Stimulated activated CD4-positive, alpha-beta T cell treated with anti-CD3 and anti-CD28 coated beads, Interleukin-1b, Interleukin-23, amount 100 ng/mL, for 4 hours (primary cell): Measurements from ENCODE around the gene PHF14.
"Not testable (repeated sequence)": the region's sequence is repeated elsewhere in the genome, so short reads cannot be mapped to it uniquely, and the experiment has no call there.

Source experiments
- DNase-seq, 2 donors: peaks; one replicate each; pipeline ENCODE4 v3.0.0-alpha.2; 2020; ENCODE audit warnings: low read depth in 2 of 2

Gene PHF14, protein sequence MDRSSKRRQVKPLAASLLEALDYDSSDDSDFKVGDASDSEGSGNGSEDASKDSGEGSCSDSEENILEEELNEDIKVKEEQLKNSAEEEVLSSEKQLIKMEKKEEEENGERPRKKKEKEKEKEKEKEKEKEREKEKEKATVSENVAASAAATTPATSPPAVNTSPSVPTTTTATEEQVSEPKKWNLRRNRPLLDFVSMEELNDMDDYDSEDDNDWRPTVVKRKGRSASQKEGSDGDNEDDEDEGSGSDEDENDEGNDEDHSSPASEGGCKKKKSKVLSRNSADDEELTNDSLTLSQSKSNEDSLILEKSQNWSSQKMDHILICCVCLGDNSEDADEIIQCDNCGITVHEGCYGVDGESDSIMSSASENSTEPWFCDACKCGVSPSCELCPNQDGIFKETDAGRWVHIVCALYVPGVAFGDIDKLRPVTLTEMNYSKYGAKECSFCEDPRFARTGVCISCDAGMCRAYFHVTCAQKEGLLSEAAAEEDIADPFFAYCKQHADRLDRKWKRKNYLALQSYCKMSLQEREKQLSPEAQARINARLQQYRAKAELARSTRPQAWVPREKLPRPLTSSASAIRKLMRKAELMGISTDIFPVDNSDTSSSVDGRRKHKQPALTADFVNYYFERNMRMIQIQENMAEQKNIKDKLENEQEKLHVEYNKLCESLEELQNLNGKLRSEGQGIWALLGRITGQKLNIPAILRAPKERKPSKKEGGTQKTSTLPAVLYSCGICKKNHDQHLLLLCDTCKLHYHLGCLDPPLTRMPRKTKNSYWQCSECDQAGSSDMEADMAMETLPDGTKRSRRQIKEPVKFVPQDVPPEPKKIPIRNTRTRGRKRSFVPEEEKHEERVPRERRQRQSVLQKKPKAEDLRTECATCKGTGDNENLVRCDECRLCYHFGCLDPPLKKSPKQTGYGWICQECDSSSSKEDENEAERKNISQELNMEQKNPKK

GRCh38 chr7:10973061-10973941 is at the start of gene PHF14:
Gene PHF14, plus strand, starts transcription at chr7:10973872. Its CDS starts 452 bp downstream, at chr7:10974324.
- DNase-seq = peak; percentile 90 to 94

- no peak for DNase-seq
Measured at GRCh38 chr7:10924370-10924769, 49.3 kb upstream of the PHF14 start.

DNA sequence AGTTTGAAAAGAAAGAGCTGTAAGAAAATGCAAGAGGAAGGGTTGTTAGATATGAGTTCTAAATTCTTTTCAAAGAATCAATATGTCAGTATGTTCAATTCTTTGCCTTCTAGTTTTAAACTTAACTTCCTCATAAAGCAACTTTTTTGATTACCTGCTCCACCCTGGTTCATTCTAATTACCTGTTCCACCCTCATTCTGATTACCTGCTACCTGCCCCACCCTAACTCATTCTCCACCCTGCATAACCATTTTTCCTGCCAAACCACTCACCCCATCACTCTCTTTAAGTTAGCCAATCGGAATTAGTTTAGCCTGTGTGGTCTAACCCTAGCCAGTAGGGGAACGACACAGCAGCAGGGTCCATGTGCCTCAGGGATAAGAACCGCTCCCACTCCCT is 45.5 kb upstream of the PHF14 start:
- not testable (repeated sequence) for DNase-seq

- no peak for DNase-seq
Measured at GRCh38 chr7:10930551-10930950, 43.1 kb upstream of the PHF14 start.

DNA sequence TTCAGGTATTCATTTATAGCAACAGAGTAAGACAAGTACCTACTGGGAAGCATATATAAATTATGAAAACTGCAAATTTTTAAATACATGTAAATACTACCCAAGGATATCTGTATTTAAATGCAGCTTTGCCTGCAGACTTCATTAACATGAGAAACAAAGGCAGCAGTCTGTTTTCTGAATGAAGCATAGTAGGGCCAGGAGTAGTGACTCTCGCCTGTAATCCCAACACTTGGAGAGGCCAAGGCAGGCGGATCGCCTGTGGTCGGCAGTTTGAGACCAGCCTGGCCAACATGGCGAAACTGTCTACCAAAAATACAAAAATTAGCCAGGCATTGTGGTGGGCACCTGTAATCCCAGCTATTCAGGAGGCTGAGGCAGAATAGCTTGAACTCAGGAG is 42.5 kb upstream of the PHF14 start:
- no peak for DNase-seq

DNA sequence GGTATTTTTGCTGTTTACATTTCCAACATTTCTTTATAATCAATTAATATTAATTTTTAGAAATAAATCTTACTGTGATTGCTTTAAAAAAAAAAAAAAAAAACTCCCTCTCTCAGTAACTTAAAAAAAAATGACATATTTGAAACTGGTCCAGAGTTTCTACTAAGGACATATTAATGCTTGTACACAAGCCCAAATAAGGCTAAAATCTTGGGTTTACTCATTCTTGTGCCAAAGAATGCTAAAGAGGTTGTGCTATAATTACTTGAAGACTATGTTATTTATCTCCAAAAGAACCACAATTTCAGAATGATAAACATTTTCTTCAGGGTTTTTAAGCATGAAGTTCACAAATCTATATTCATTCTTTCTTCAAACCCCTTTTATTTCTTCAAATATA is 39.4 kb upstream of the PHF14 start:
- DNase-seq = no peak

GRCh38 chr7:10939237-10939910 is 34.3 kb upstream of the PHF14 start:
- no peak for DNase-seq

- peak; percentile 80 to 85 for DNase-seq
Measured at GRCh38 chr7:10939911-10940703, 33.6 kb upstream of the PHF14 start.

DNA sequence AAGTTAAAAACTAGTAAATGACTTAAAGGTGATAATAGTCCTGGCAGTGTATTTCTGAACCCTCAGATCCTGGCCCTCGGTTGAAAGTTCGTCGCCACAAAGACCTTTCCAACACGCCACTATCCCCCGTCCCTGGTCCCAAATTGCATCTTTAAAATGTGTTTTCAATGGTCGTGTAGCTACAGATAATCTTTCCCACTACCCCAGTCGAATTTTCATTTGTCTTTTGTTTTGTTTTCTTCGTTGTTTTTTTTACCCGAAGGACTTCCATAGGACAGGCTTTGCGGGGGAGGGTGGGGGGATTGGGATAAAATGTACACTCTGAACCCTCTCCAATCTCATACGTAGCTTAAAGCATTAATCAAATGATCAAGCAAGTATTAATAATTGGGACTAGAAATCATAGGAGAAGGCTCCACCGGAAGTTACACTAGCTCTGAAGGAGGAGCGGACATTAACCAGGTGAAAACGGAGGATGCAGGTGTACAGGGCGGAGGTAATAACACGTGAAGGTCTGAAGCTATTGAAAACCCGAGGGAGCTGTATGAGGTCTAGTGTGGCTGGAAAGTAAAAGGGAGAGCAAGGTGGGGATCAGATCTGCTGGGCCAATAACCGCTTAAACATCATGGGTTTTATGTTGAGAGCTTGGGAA is 32.8 kb upstream of the PHF14 start:
- DNase-seq = peak; percentile 1 to 3

DNA sequence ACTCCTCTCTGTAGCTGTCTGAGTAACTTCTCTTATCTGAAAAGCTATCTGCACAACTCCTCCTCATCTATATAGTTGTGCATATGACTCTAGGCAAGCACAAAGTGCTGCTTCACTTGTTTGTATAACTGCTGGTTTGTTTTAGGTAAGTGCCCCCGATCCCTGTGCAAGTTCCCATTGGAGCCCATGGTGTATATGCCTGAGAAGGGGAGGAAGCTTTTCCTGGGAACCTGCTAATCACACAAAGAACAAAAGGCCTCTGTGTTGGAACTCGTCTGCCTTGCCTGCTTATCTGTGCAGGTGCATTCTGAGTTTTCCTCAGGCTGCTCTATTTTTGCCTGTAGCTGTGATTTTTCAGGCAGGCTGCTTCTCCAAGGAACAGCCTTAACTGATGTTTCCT is 23.2 kb upstream of the PHF14 start:
- DNase-seq = no peak

DNA sequence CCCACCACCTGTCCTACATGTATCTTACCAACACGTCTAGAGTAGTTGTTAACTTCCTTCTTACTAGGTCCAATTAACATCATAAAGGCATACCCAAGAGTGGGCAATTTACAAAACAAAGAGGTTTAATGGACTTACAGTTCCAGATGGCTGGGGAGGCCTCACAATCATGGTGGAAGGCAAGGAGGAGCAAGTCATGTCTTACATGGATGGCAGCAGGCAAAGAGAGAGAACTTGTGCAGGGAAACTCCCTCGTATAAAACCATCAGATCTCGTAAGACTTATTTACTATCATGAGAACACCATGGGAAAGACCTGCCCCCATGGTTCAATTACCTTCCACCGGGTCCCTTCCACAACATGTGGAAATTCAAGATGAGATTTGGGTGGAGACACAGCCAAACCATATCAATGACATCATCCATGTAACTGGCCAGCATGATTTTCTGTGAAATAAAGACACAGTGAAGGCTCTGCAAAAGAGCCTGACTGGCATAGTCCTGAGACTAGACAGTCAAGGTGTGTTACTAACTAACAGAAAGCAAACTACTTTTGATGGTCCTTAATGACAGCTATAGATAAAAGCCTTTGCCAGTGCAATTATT is 22.6 kb upstream of the PHF14 start:
- DNase-seq = not testable (repeated sequence)

DNA sequence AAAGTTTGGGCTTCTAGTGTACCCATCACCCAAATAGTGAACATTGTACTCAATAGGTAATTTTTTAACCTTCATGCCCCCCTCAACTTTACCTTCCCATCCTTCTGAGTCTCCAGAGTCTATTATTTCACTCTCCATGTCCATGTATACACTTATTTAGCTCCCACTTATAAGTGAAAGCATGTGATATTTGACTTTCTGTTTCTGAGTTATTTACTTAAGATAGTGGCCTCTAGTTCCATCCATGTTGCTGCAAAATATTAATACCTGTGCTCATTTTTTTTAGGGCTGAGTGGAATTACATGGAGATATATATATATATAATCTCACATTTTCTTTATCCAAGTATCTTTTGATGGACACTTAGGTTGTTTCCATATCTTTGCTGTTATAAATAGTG is 21.1 kb upstream of the PHF14 start:
- no peak for DNase-seq

- DNase-seq = not testable (repeated sequence)
Measured at GRCh38 chr7:10953078-10953750, 20.5 kb upstream of the PHF14 start.

- DNase-seq = no peak
Measured at GRCh38 chr7:10956528-10956927, 17.1 kb upstream of the PHF14 start.

DNA sequence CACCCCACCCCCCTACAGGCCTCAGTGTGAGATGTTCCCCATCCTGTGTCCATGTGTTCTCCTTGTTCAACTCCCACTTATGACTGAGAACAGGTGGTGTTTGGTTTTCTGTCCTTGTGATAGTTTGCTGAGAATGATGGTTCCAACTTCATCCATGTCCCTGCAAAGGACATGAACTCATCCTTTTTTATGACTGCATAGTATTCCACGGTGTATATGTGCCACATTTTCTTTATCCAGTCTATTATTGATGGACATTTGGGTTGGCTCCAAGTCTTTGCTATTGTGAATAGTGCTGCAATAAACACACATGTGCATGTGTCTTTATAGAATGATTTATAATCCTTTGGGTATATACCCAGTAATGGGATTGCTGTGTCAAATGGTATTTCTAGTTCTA is 13.4 kb upstream of the PHF14 start:
- not testable (repeated sequence) for DNase-seq

- not testable (repeated sequence) for DNase-seq
Measured at GRCh38 chr7:10965016-10965415, 8.7 kb upstream of the PHF14 start.

- no peak for DNase-seq
Measured at GRCh38 chr7:10972174-10972573, 1.5 kb upstream of the PHF14 start.
